Liver (tissue), 9 donors: ENCODE data around the gene STUM. TPM values are rescaled to one million over a fixed set of nuclear protein-coding genes. Genes with fewer than 3 reads are reported as not detected.

Source experiments
- DNase-seq: peaks from one replicate; pipeline ENCODE4 v3.0.0-alpha.2; 2017; ENCODE audit warnings: low spot score
- H3K27ac ChIP-seq, 2 donors: one replicate each; pipeline ENCODE4 v1.7.0; 2013; ENCODE audit warnings: inconsistent platforms in 2 of 2, low read length in 2 of 2, control low read depth in 1 of 2, low read depth in 1 of 2, mild to moderate bottlenecking in 1 of 2
- H3K27me3 ChIP-seq, 4 donors: one replicate each; pipeline versions ENCODE4 v1.6.1 to v1.7.0; 2013; ENCODE audit warnings: low read length in 3 of 4, inconsistent platforms in 1 of 4, mild to moderate bottlenecking in 1 of 4, moderate library complexity in 1 of 4; ENCODE audit not compliant: control insufficient read depth in 4 of 4, insufficient read depth in 4 of 4
- H3K36me3 ChIP-seq, 4 donors: one replicate each; pipeline versions ENCODE4 v1.6.1 to v1.7.0; 2013; ENCODE audit warnings: low read length in 3 of 4, mild to moderate bottlenecking in 3 of 4, low read depth in 1 of 4, moderate library complexity in 1 of 4; ENCODE audit not compliant: control insufficient read depth in 4 of 4, insufficient read depth in 3 of 4
- H3K4me1 ChIP-seq, 4 donors: one replicate each; pipeline versions ENCODE4 v1.6.1 to v1.7.0; 2013; ENCODE audit warnings: low read length in 3 of 4, mild to moderate bottlenecking in 3 of 4, moderate library complexity in 1 of 4; ENCODE audit not compliant: control insufficient read depth in 4 of 4, insufficient read depth in 4 of 4
- H3K4me3 ChIP-seq, 3 donors: one replicate each; pipeline versions ENCODE4 v1.6.1 to v1.7.0; 2013; ENCODE audit warnings: low read length in 3 of 3, control low read depth in 1 of 3, low read depth in 1 of 3, mild to moderate bottlenecking in 1 of 3
- H3K9ac ChIP-seq, 2 donors: one replicate each; pipeline ENCODE4 v1.7.0; 2013; ENCODE audit warnings: low read length in 2 of 2, mild to moderate bottlenecking in 2 of 2, moderate library complexity in 2 of 2, control low read depth in 1 of 2, low read depth in 1 of 2
- H3K9me3 ChIP-seq, 4 donors: one replicate each; pipeline versions ENCODE4 v1.6.1 to v1.7.0; 2013; ENCODE audit warnings: low read length in 3 of 4; ENCODE audit not compliant: control insufficient read depth in 4 of 4
- CTCF ChIP-seq: fragments of 150-350 bp; IDR thresholded peaks from 2 replicates; pipeline ENCODE4 v1.5.1; 2017; ENCODE audit warnings: improper control_type of control experiment, low read depth, low read length; ENCODE audit not compliant: missing input control
- EGR1 ChIP-seq, 2 donors: IDR thresholded peaks; 2 replicates each; pipeline ENCODE4 v1.6.1; 2016 to 2018; ENCODE audit warnings: antibody characterized with exemption in 2 of 2, low read depth in 2 of 2
- FOXA2 ChIP-seq: IDR thresholded peaks from 2 replicates; pipeline ENCODE4 v1.6.1; 2016; ENCODE audit warnings: antibody characterized with exemption
- GABPA ChIP-seq, 2 donors: IDR thresholded peaks in 1 of 2; conservative IDR thresholded peaks in 1 of 2; 2 replicates each; pipeline ENCODE4 v1.6.1; 2016; ENCODE audit warnings: antibody characterized with exemption in 2 of 2, mild to moderate bottlenecking in 1 of 2, moderate library complexity in 1 of 2
- HNF4A ChIP-seq, 2 donors: conservative IDR thresholded peaks; 2 replicates each; pipeline ENCODE4 v1.6.1; 2016; ENCODE audit warnings: antibody characterized with exemption in 2 of 2, mild to moderate bottlenecking in 2 of 2
- HNF4G ChIP-seq: IDR thresholded peaks from 2 replicates; pipeline ENCODE4 v1.6.1; 2016; ENCODE audit warnings: antibody characterized with exemption
- MAX ChIP-seq: IDR thresholded peaks from 2 replicates; pipeline ENCODE4 v1.6.1; 2016; ENCODE audit warnings: antibody characterized with exemption
- RAD21 ChIP-seq, 2 donors: IDR thresholded peaks; 2 replicates each; pipeline ENCODE4 v1.6.1; 2016; ENCODE audit warnings: antibody characterized with exemption in 2 of 2, mild to moderate bottlenecking in 2 of 2
- REST ChIP-seq: IDR thresholded peaks from 2 replicates; pipeline ENCODE4 v1.6.1; 2016; ENCODE audit warnings: antibody characterized with exemption, mild to moderate bottlenecking
- RXRA ChIP-seq, 2 donors: IDR thresholded peaks; 2 replicates each; pipeline ENCODE4 v1.6.1; 2017 to 2018; ENCODE audit warnings: antibody characterized with exemption in 2 of 2, mild to moderate bottlenecking in 1 of 2
- TAF1 ChIP-seq: conservative IDR thresholded peaks from 2 replicates; pipeline ENCODE4 v1.6.1; 2016; ENCODE audit warnings: antibody characterized with exemption, mild to moderate bottlenecking
- ZBTB33 ChIP-seq: IDR thresholded peaks from 2 replicates; pipeline ENCODE4 v1.6.1; 2016; ENCODE audit warnings: antibody characterized with exemption
- WGBS: extraction: QIAGEN DNeasy Blood & Tissue Kit; methylation state at CpG from one replicate; pipeline ENCODE4 v1.1.7; 2013; 5-methylcytosine and 5-hydroxymethylcytosine counted together
- polyA plus RNA-seq, 2 donors: library from polyadenylated mRNA; stranded (reverse) in 1 of 2; unstranded in 1 of 2; fragments of 200-250 nt in 1 of 2; fragments of >200 nt in 1 of 2; fragmentation: Nextera tagmentation in 1 of 2; extraction: Ambion mirVana in 1 of 2; gene quantifications; one replicate each; pipeline versions ENCODE4 v1.2.1 to v1.2.3, GENCODE V29; 2013 to 2015
- total RNA-seq, 2 donors: library from RNA; depleted of rRNA; stranded (reverse); fragments of >200 nt; gene quantifications; one replicate each; pipeline ENCODE4 v1.2.3, GENCODE V29; 2014
- donor health status: healthy.
- donor health status: healthy.
- donor health status: healthy.
- donor health status: healthy.
- donor health status: healthy.

Gene STUM
- total and polyA plus RNA-seq, 4 donors: 0.03 to 0.14 (median 0.07) TPM

GRCh38 chr1:226547754-226548191 is 791 bp upstream of the STUM start:
- no peaks in the 10 kb centered on the region for H3K36me3 ChIP-seq
- H3K9ac ChIP-seq: no peak overlapping the region
- H3K27ac ChIP-seq: no peak overlapping the region
- TF ChIP-seq CTCF: peak; percentile 85
- no peak for TF ChIP-seq HNF4A (conservative IDR thresholded peaks at IDR 0.05)
- TF ChIP-seq RAD21 (IDR thresholded peaks at IDR 0.05): peak; percentile 88 to 93
- TF ChIP-seq RXRA (IDR thresholded peaks at IDR 0.05): peak in 1 of 2 donors; percentile 7
- peak; percentile 67 for DNase-seq
- no peak overlapping the region for H3K4me3 ChIP-seq
- H3K9me3 ChIP-seq: no peaks in the 10 kb centered on the region
- H3K4me1 ChIP-seq: peaks cover 10 to 34% (median 26%) of the 10 kb centered on the region in 4 donors
- 4% methylated on average over 16 of the region's 16 CpGs for WGBS
- no peaks in the 10 kb centered on the region for H3K27me3 ChIP-seq

- Histone ChIP-seq H3K9ac (no peak overlapping the region), H3K4me3 (peak overlapping the region in 2 of 3 donors; percentile 36 to 44), H3K36me3 (no peaks in the 10 kb centered on the region), H3K27me3 (no peaks in the 10 kb centered on the region), H3K4me1 (peaks cover 10 to 30% (median 21%) of the 10 kb centered on the region in 4 donors), H3K27ac (no peak overlapping the region), H3K9me3 (no peaks in the 10 kb centered on the region)
- TF ChIP-seq EGR1 (IDR thresholded peaks at IDR 0.05; ENCODE audit: low read depth in 2 of 2) (no peak), ZBTB33 (no peak), MAX (no peak), FOXA2 (no peak), RXRA (IDR thresholded peaks at IDR 0.05) (no peak), REST (no peak), HNF4G (no peak), TAF1 (no peak), GABPA (IDR thresholded peaks at IDR 0.05 in 1 of 2, conservative IDR thresholded peaks at IDR 0.05 in 1 of 2) (no peak), RAD21 (IDR thresholded peaks at IDR 0.05) (no peak), HNF4A (conservative IDR thresholded peaks at IDR 0.05) (no peak)
- no peak for DNase-seq
- 2% methylated on average over 73 of the region's 73 CpGs for WGBS
These were observed 751 bp downstream of the STUM start for GRCh38 chr1:226549094-226549936.
